GM23248 (cell line): Measurements from ENCODE around the gene HNMT.

Experiments
- EZH2 ChIP-seq: fragments of 200-600 bp; sonication (generic); IDR thresholded peaks from 2 replicates; pipeline ENCODE4 v1.6.1; 2018; ENCODE audit warnings: antibody characterized with exemption, mild to moderate bottlenecking; ENCODE audit not compliant: insufficient read depth, poor library complexity, severe bottlenecking
- EZH2phosphoT487 ChIP-seq: fragments of 200-600 bp; sonication (generic); IDR thresholded peaks from 2 replicates; pipeline ENCODE4 v1.6.1; 2018; ENCODE audit warnings: antibody characterized with exemption, moderate library complexity, mild to moderate bottlenecking, low read depth; ENCODE audit not compliant: insufficient read depth

GRCh38 chr2:137959166-137959565 lies 5.1 kb upstream of the HNMT start:
- TF ChIP-seq EZH2 = no peak
- no peak for TF ChIP-seq EZH2phosphoT487
